SK-N-MC (cell line): ENCODE measurements around the gene ZNF467.
A peak's percentile ranks its signal among the peaks of the same experiment; 100 is the strongest.

Experiments
- DNase-seq: peaks from one replicate; pipeline ENCODE4 v3.0.0-alpha.2; 2011; ENCODE audit warnings: low read depth, low spot score
- H3K27ac ChIP-seq: fragments of 200-600 bp; sonication (generic); 2 replicates; pipeline ENCODE4 v1.5.1; 2016; ENCODE audit warnings: mixed run types
- H3K36me3 ChIP-seq: fragments of 200-600 bp; sonication (generic); 2 replicates; pipeline ENCODE4 v1.6.1; 2017; ENCODE audit warnings: antibody characterized with exemption, low read length, mixed read lengths; ENCODE audit not compliant: insufficient read depth
- H3K4me3 ChIP-seq: fragments of 200-600 bp; sonication (generic); 2 replicates; pipeline ENCODE4 v1.5.1; 2016
- H3K9ac ChIP-seq: fragments of 200-600 bp; sonication (generic); 2 replicates; pipeline ENCODE4 v1.8.0; 2017; ENCODE audit warnings: mixed run types, mixed read lengths; ENCODE audit not compliant: insufficient read length
- H3K9me3 ChIP-seq: fragments of 200-600 bp; sonication (generic); 2 replicates; pipeline ENCODE4 v1.6.1; 2017; ENCODE audit warnings: low read depth, mild to moderate bottlenecking, antibody characterized with exemption, low read length, moderate library complexity, mixed read lengths
- EZH2 ChIP-seq: fragments of 200-600 bp; sonication (generic); IDR thresholded peaks from one replicate; pipeline ENCODE4 v1.6.1; 2017; ENCODE audit warnings: antibody characterized with exemption
- FOXP2 ChIP-seq: optimal IDR thresholded peaks from 2 replicates; pipeline ENCODE3; 2011; ENCODE audit warnings: mild to moderate bottlenecking, moderate library complexity; ENCODE audit not compliant: insufficient read depth; ENCODE audit errors: extremely low read length, control extremely low read depth
- POLR2AphosphoS5 ChIP-seq: IDR thresholded peaks from 2 replicates; pipeline ENCODE4 v1.6.1; 2012; ENCODE audit warnings: mild to moderate bottlenecking, low read depth, low read length, borderline replicate concordance

ZNF467 gene

DNA sequence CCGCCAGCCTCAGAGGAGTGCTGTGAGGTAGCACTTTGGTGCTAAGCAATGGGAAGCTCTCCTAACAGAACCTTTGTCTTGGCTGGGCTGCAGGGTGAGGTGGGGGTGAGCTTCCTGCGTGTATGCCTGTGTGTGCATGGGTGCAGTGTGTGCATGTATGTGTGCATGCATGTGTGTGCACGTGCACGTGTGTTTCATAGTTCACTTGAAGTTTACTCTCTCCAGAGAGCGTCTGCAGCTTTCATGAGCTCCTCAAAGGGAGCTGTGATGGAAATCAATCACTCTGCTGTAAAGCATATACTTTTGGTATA lies 4.9 kb upstream of the ZNF467 start:
- DNase-seq: no peak
- Histone ChIP-seq H3K27ac (no peak overlapping the region), H3K4me3 (no peak overlapping the region), H3K9ac (no peak overlapping the region), H3K9me3 (no peaks in the 10 kb centered on the region), H3K36me3 (no peaks in the 10 kb centered on the region)
- TF ChIP-seq POLR2AphosphoS5 (no peak), EZH2 (no peak), FOXP2 (no peak)

DNA sequence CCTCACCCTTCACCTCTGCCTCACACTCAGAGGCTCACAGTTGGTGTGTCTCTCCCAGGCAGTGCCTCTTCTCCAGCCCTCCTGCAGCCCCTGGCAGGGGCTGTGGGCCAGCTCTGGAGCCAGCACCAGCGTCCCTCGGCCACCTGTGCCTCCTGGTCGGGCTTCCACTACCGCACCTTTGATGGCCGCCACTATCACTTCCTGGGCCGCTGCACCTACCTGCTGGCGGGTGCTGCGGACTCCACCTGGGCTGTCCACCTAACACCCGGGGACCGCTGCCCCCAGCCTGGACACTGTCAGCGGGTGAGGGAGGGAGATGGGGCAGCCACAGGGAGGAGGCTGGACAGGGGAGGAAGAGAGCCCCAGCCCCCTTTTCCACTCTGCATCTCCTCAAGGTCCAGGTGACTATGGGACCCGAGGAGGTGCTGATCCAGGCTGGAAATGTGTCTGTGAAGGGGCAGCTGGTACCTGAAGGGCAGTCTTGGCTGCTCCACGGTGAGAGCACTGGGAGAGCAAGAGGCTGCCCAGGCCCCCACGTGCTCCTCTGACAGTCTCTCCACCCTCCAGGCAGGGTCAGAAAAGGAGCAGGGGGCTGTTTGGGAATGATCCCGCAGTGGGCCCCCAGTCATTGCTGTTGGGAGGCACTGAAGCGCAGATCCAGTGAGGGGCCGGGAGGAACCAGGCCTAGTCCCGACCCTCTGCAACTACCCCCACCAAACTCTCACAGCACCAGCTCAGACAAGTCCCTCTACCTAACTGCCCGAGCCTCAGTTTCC lies 4.4 kb upstream of the ZNF467 start:
- Histone ChIP-seq H3K4me3 (no peak overlapping the region), H3K9ac (no peak overlapping the region), H3K36me3 (no peaks in the 10 kb centered on the region), H3K27ac (no peak overlapping the region), H3K9me3 (no peaks in the 10 kb centered on the region)
- TF ChIP-seq EZH2 (no peak), POLR2AphosphoS5 (no peak), FOXP2 (no peak)
- DNase-seq: no peak

DNA sequence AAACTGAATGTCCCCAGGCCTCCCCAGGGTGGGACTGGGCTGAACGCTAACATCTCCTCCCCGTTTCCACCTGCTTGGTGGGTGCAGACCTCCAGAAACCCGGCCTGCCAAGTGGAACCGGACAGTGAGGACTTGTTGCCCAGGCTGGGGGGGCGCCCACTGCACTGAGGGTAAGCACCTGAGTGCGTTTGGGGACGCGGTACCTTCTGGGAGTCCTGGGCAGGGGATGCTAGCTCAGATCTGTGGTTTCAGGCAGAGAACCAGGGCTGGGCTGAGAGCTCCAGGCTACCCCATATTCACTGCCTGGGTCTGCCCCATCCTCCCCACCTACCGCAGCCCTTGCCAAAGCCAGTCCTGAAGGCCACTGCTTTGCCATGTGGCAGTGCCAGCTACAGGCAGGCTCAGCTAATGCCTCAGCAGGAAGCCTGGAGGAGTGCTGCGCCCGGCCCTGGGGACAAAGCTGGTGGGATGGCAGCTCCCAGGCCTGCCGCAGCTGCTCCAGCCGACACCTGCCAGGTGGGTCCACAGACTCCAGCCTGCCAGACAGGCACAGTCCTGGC lies 3.5 kb upstream of the ZNF467 start:
- Histone ChIP-seq H3K9ac (no peak overlapping the region), H3K27ac (no peak overlapping the region)
- DNase-seq: no peak

DNA sequence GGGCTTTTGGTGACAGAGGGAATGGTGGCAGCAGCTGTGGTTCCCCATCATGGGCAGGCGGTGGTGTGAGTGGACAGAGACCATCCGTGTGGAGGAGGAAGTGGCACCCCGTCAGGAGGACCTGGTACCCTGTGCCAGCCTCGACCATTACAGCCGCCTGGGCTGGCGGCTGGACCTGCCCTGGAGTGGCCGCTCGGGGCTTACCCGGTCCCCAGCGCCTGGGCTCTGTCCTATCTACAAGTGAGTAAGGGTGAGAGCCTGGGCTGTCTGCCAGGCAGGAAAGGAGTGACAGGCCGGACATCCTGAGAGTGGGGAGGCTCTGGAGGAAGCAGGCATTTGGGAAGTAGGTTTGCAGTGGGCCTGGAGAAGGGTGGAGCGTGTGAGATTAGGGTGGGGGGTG lies 2.9 kb upstream of the ZNF467 start:
- DNase-seq: no peak
- Histone ChIP-seq H3K9me3 (no peaks in the 10 kb centered on the region), H3K27ac (no peak overlapping the region)

More for the DNA sequence above, 3.5 kb upstream of the ZNF467 start:
- Histone ChIP-seq H3K9me3 (no peaks in the 10 kb centered on the region), H3K4me3 (no peak overlapping the region), H3K36me3 (no peaks in the 10 kb centered on the region)
- TF ChIP-seq POLR2AphosphoS5: no peak
- no peak for TF ChIP-seq EZH2
- TF ChIP-seq FOXP2: no peak

DNA sequence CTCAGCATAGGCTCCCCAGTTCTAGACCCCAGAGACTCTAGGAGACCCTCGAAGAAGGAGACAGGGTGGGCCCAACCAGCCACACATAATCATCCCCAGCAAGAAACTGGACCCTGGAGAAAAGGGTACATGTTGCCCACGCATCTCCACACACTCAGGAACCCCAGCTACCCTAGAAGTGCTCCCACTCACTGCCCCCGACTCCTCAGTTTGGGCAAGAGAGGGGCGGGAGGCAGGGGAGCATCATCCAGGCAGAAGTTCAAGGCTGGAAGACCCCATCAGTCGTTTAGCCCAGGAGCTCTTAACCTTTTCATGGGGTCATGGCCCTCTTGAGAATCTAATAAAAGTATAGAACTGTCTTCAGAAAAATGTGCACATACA lies 1.8 kb upstream of the ZNF467 start:
- H3K4me3 ChIP-seq: no peak overlapping the region
- no peak overlapping the region for H3K27ac ChIP-seq
- no peak for TF ChIP-seq EZH2
- no peak for TF ChIP-seq FOXP2
- no peak for TF ChIP-seq POLR2AphosphoS5
- H3K9me3 ChIP-seq: no peaks in the 10 kb centered on the region
- no peak overlapping the region for H3K9ac ChIP-seq
- DNase-seq: no peak
- H3K36me3 ChIP-seq: no peaks in the 10 kb centered on the region; the same call in 1 of the 2 replicates

More for the DNA sequence above, 2.9 kb upstream of the ZNF467 start:
- no peaks in the 10 kb centered on the region for H3K36me3 ChIP-seq
- no peak overlapping the region for H3K4me3 ChIP-seq
- no peak for TF ChIP-seq FOXP2
- TF ChIP-seq POLR2AphosphoS5: no peak
- TF ChIP-seq EZH2: no peak
- H3K9ac ChIP-seq: no peak overlapping the region

DNA sequence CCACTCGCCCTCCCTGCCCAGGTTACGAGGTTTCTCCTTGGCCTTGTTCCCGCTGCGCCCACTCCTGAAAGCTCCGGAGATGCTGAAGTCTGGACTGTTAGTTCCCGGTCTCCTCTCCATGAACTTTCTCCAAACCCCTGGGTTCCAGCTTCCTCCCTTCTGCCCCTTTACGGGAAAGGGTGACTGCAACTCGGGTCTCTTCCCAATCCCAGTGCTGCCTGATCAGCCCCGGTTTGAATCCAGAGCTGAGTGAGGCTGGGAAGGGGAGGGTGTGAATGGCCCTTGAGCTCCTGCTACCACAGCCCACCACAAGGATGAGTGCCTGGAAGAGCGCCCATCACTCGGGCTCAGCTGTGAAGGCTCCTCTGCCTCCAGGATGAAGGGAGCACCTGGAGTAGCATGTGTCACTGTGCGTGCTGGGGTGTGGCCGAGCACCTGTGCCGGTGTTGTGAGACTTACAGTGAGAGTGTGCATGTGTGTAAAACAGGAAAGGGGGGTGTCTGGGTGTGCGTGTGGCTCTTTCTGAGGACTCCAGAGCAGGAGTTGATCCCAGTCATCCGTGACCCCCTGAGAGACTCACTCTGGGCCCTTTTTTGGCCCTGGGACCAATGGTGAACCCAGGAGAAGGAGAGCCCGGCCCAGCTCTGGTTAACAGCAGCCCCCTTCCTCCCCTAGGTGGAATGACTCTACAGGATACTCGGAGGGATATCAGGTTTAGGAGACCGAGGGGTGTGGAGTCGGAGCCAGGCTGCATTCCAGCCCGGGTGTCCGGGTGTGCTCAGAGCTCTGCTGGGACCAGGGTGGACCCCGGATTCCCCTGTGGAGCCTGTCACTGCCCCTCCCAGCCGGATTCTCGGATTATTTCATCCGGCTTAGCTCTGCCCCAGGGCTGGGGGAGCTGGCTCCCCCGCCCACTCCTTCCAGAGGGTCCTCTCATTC lies 1.1 kb upstream of the ZNF467 start:
- H3K27ac ChIP-seq: no peak overlapping the region
- DNase-seq: no peak
- H3K36me3 ChIP-seq: no peaks in the 10 kb centered on the region; the same call in 1 of the 2 replicates
- no peak for TF ChIP-seq FOXP2
- 0 out of 2 replicates have a peak, but pooled peaks have one; percentile 5 for TF ChIP-seq POLR2AphosphoS5
- TF ChIP-seq EZH2: no peak
- no peak overlapping the region for H3K9ac ChIP-seq
- H3K9me3 ChIP-seq: no peaks in the 10 kb centered on the region
- H3K4me3 ChIP-seq: peak overlapping the region; percentile 89

DNA sequence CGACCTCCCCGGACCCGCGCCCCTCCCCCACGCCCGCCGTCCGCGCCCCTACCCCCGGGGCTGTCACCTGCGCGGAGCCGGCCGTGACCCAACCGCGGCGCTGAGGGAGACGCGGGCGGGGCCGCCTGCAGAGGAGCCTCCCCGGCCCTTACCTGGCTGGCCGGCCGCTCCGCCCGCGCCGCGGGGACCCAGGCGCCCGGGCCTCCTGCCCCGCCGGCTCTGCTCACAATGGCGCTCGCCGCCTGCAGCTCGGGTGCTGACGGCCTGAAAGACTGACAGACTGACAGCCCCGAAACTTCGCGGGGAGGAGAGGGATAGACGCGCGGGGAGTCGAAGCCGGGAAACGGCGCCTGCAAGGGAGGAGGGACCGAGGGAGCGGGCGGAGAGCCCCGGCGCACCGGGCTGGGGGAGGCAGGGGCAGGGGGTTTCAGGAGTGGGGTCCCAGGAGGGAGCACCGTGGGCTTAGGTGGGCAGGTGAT lies 393 bp downstream of the ZNF467 start:
- H3K9me3 ChIP-seq: no peaks in the 10 kb centered on the region
- no peak overlapping the region for H3K27ac ChIP-seq
- peak overlapping the region; percentile 11 for H3K9ac ChIP-seq
- peak overlapping the region; percentile 89 for H3K4me3 ChIP-seq
- H3K36me3 ChIP-seq: peaks cover 7% of the 10 kb centered on the region; the same call in 1 of the 2 replicates
- no peak for DNase-seq
- TF ChIP-seq EZH2 (no peak), POLR2AphosphoS5 (no peak), FOXP2 (no peak)
